T47D (cell line): Measurements from ENCODE around the gene TNS3.
A peak's percentile ranks its signal among the peaks of the same experiment; 100 is the strongest.

Source experiments
- DNase-seq, 2 experiments: peaks; one replicate each; pipeline versions ENCODE4 v3.0.0 to v3.0.0-alpha.2; 2011 to 2012; ENCODE audit warnings: low read depth in 1 of 2, low spot score in 1 of 2
- JUND ChIP-seq: IDR thresholded peaks from 2 replicates; pipeline ENCODE4 v1.6.1; 2012; ENCODE audit warnings: low read depth
- in situ Hi-C: cut with HindIII; loops from 2 replicates; pipeline ENCODE4 v1.10.0; 2016; ENCODE audit warnings: low sequenced_read_pairs, low pct_unique_long_range_greater_than_20kb

TNS3 gene

DNA sequence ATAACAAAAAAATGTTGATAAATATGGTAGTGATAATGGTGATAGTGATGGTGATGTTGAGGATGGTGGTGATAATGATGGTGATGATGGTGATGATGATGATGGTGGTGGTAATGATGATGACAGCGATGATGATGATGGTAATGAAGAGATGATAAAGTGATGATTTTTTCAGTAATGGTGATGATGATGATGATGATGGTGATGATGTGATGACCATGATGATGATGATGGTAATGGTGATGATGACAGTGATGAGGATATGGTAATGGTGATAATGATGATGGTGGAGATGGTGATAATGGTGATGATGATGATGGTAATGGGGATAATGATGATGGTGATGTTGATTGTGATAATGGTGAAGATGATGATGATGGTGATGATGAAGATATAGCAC, 321.6 kb downstream of the TNS3 start:
- in situ Hi-C loops, result no loop called here

DNA sequence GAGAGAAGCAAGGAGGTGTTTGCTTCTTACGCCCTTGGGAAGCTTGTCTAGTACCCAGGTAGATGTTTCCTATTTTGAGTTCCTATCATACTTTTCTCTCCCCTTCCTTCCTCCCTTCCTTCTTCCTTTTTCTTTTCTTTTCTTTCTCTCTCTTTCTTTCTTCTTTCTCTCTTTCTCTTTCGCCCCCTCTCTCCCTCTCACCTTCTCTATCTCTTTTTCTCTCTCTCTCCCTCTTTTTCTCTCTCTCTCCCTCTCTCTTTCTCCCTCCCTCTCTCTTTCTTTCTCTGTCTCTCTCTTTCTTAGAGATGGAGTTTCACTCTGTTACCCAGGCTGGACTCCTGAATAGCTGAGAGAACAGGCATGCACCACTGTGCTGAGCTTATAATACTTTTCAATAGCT, 322.2 kb downstream of the TNS3 start:
- in situ Hi-C loops, result no loop called here
- no peak for TF ChIP-seq JUND
- DNase-seq, result no peak

More for the DNA sequence above, 321.6 kb downstream of the TNS3 start:
- TF ChIP-seq JUND, result no peak
- no peak for DNase-seq

DNA sequence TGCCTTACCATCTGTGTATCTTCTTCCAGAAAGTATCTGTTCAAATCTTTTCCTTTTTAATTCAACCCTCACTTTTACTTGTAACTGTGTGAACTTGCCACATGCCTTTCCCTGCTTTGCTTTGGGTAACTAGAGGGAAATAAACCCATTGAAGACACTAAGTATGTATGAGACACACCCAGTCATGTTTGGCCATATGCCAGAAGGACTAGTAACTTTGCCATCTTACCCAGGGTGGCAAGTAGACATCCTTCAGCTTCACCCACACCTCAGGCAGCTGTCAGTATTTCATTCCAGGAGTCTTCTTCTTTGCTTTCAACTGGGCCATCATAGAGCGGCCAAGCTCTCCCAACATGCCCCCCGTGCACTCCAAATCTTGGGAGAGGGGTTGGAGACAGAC, 323.1 kb downstream of the TNS3 start:
- in situ Hi-C loops, result no loop called here
- DNase-seq, result no peak

DNA sequence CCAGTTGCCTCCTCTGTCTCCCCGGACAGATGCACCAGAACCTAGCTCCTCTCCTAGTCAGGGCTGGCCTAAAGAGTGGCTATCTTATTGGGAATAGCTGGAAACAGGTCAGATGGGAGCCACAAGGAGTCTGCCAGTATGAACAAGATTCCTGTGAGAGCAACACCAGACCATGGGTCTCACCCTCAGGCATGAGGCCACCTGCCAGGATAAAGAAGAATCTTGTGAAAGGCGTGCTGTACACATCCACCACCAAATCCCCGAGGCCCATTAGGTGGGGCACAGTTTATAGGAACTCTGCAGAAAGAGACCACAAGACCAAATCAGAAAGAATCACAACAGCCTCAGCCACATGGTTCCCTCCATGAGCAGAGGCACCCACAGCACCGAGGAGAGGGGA, 325.9 kb downstream of the TNS3 start:
- in situ Hi-C loops, result no loop called here
- no peak for TF ChIP-seq JUND
- DNase-seq, result no peak

More for the DNA sequence above, 323.1 kb downstream of the TNS3 start:
- TF ChIP-seq JUND, result no peak

DNA sequence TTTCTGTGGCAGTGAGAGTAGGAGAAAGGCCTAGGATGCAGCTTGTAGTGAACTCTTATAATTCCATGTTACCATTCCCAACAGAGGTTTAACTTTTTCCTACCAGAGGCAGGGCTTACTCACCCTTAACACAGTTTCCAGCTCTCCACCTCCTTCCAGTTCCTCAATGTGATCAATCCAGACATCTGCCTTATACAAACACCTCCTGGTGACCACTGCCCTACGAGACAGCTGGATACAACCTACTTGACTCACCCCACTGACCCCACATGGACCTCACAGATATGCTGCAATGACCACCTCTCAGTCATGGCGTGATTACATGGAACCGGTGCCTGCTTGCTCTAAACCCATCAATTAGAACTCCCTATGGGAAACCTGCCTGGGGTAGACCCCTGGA, 326.5 kb downstream of the TNS3 start:
- in situ Hi-C loops, result no loop called here
- no peak for DNase-seq
- TF ChIP-seq JUND, result no peak

DNA sequence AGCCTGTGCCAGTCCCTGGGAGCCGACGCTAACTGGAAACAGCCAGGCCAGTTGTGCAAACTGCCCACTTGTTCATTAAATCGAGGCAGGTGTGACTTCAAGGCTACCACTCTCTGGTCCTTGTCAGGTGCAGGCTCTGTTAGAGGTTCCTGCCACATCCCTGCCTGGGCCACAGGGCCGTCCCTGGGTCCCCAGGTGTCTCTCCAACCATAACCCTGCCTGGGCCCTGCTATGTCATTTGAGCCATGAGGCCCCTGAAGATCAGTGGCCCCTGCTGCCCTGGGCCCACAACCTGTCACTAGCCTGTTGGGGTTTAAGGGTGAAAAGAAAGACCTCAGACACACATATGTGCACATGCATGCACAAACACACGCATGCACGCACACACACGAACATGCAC, 326.9 kb downstream of the TNS3 start:
- no peak for TF ChIP-seq JUND
- in situ Hi-C loops, result no loop called here
- DNase-seq, result no peak

DNA sequence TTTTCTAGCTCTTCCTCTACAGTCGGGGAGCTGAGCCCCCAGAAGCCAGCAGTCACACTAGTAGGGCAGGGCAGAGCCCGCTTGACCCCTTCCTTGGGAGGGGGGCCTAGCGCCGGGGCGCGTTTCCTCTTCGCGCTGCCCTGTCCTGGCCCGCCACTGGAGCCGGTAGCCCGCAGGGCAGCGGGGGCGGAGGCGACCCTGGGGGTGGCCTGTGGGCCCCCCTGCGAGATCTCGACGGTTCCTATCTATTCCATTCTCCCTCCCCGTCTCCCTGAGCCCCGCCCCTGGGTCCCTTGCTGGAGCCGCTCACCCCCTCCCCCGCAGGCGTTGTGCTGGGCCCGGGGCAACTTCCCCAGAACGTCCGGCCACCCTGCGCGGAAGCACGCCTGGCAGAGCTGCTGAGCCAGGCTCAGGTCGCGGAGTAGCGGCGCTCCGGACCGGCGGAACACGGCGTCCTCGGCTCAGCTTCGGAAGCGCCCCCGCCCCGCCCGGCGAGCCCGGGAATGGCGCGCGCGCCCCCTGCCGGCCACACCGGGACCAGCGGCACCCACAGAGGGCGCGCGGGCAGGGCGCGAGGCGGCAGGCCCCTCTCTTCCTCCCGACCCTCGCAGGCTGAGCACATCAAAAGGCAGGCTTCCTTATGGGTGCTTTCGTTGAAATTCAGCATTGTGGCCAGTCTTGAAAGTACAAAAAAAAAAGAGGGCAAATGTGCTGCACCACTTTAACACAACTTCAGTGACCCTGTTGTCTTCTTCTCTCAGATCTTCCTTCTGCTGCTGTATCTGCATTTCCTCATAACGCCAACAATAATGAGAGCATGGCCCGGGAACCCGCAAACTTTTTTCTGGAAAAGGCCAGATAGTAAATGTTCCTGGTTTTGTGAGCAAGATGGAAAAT, 327.6 kb downstream of the TNS3 start:
- DNase-seq, result peak; percentile 72 to 85
- in situ Hi-C loops, result no loop called here
- TF ChIP-seq JUND, result no peak

DNA sequence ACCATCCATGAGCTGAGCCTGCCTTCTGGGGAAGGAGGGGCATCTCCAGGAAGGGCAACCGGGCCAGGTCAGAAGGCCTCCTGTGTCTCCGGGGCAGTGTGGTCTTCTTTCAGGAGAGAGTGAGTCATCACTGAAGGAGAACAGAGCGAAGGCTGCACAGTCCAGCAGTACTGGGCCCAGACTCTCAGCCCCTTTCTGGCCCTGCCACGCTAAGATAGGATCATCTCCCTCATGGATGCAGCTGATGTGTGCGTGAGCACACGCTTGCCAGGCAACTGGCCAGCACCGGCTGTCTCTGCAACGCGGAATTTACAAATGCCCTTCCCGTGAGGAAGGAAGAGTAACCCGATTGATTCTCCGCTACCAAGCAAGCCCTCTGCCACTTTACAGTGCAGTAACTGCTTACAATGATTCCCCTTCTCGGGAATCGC, 328.2 kb downstream of the TNS3 start:
- in situ Hi-C loops, result no loop called here
- no peak for TF ChIP-seq JUND

DNA sequence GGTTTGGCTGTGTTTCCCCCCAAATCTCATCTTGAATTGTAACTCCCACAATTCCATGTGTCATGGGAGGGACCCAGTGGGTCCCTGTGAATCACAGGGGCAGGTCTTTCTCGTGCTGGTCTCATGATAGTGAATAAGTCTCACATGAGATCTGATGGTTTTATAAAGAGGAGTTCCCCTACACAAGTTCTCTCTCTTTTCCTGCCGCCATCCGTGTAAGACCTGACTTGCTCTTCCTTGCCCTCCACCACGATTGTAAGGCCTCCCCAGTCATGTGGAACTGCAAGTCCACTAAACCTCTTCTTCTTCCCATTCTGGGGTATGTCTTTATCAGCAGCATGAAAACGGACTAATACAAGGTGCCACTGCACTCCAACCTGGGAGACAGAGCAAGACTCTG, 329.2 kb downstream of the TNS3 start:
- in situ Hi-C loops, result no loop called here
- TF ChIP-seq JUND, result no peak

More for the DNA sequence above, 328.2 kb downstream of the TNS3 start:
- no peak for DNase-seq

DNA sequence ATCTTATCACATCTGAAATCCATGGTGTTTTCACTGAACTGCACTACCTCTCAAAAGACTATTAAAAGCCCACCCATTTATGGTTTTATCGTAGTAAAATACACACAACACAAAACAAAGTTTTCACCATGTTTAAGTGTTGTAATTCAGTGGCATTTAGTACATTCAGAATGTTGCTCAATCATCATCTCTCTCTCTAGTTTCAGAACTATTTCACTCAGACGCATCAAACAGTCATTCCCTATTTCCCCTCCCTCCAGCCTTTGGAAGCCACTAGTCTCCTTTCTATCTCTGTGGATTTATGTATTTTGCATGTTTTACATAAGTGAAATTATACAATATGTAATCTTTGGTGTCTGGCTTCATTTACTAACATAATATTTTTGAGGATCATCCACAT, 332.6 kb downstream of the TNS3 start:
- in situ Hi-C loops, result no loop called here
- no peak for TF ChIP-seq JUND

More for the DNA sequence above, 329.2 kb downstream of the TNS3 start:
- DNase-seq, result no peak

DNA sequence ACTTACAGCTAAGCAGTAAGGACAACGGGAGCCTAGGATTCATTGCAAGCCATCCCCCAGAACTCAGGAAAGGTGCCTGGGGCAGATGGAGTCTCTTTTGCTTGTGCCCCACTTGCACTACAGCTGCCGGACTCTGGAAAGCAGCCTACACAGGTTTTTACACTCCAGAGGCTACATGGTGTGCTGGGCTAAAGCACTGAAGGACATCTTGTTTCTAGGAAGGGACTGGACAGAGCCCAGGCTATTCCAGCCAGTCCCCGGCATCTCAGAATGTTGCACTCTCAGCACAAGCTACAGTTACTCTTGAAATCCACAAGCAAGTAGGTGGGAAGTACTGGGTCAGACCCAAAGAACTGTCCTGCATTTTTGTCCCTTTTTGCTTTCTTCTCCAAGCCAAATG, 333.1 kb downstream of the TNS3 start:
- TF ChIP-seq JUND, result no peak
- in situ Hi-C loops, result no loop called here
- no peak for DNase-seq

More for the DNA sequence above, 332.6 kb downstream of the TNS3 start:
- DNase-seq, result no peak

DNA sequence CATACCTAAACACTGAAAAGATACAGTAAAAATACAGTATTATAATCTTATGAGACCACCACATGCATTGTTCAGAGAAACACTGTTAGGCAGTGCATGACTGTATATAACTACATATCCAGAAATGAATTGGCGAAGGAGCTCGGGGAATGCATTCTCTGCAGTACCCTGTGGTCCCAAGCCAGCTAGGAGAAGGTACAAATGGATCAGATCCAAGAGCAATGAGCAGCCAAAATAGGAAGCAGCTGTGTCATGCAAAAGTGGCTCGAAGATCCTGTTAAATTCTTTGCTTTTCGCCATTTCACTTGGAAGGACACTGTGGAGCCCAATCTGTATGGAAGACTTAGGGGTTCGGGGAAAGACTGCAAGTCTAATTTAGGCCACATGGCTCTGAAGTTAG, 334.8 kb downstream of the TNS3 start:
- no peak for DNase-seq
- in situ Hi-C loops, result no loop called here
- no peak for TF ChIP-seq JUND

DNA sequence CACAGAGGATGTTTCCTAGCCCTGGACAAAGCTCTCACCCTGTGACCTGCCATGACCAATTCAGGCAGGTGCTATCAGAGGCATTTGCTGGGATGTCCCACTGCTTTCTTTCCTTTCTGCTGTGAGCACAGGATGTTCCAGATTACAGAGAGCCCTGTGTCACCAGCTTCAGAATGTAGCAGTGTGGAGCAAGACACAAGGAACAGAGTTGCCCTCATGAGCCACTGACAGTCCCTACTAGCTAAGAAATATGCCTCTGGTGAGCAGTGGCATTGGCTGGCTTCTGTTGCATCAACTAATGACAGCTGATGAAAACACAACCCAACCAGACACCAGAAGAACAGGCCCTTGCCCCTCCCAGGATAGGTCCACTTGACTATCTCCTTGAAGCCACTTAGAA, 337.2 kb downstream of the TNS3 start:
- TF ChIP-seq JUND, result no peak
- no peak for DNase-seq
- in situ Hi-C loops, result no loop called here
